ENCODE results near the gene CARD8. TPM values are rescaled to one million over a fixed set of nuclear protein-coding genes. Genes with fewer than 3 reads are reported as not detected.
"Not testable (repeated sequence)": the region's sequence is repeated elsewhere in the genome, so short reads cannot be mapped to it uniquely, and the experiment has no call there.

CARD8 gene
- total RNA-seq, 3 donors from 2014 or later = 22.7 to 41.4 (median 28.8) TPM

DNA sequence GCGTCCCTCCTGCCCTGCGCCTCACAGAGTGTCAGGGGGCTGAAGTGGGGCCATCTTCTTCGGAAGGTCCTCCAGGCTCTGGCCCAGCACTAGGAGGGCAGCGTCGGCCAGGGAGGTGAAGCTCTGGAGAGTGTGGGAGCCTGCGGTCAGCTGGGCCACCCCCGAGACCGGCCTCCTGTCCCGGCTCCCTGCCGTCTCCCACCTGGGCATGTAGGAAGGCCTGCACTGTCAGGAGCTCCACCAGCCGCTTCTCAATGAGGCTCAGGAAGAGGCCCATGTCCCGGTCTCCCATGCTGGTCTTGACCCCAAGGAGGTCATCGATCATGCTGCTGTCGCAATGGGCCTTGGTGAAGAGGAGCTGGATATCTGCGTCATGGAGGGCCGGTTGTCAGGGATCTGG, 42.3 kb upstream of the CARD8 start:
- TF ChIP-seq, protein P1, sequence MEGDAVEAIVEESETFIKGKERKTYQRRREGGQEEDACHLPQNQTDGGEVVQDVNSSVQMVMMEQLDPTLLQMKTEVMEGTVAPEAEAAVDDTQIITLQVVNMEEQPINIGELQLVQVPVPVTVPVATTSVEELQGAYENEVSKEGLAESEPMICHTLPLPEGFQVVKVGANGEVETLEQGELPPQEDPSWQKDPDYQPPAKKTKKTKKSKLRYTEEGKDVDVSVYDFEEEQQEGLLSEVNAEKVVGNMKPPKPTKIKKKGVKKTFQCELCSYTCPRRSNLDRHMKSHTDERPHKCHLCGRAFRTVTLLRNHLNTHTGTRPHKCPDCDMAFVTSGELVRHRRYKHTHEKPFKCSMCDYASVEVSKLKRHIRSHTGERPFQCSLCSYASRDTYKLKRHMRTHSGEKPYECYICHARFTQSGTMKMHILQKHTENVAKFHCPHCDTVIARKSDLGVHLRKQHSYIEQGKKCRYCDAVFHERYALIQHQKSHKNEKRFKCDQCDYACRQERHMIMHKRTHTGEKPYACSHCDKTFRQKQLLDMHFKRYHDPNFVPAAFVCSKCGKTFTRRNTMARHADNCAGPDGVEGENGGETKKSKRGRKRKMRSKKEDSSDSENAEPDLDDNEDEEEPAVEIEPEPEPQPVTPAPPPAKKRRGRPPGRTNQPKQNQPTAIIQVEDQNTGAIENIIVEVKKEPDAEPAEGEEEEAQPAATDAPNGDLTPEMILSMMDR (IDR thresholded peaks at IDR 0.05) = no peak
- Histone ChIP-seq H3K36me3 (ENCODE audit: low read depth) (no peaks in the 10 kb centered on the region), H3K4me1 (ENCODE audit: low read depth) (no peaks in the 10 kb centered on the region), H3K9me3 (no peaks in the 10 kb centered on the region), H3K4me3 (no peak overlapping the region)
- intact Hi-C loops (cut with DNase I, micrococcal nuclease) = no loop called here
- DNase-seq (no peak), ATAC-seq (no peak)

- no peaks in the 10 kb centered on the region for H3K9me3 ChIP-seq
These were observed 41.4 kb upstream of the CARD8 start for GRCh38 chr19:48296963-48297734.

DNA sequence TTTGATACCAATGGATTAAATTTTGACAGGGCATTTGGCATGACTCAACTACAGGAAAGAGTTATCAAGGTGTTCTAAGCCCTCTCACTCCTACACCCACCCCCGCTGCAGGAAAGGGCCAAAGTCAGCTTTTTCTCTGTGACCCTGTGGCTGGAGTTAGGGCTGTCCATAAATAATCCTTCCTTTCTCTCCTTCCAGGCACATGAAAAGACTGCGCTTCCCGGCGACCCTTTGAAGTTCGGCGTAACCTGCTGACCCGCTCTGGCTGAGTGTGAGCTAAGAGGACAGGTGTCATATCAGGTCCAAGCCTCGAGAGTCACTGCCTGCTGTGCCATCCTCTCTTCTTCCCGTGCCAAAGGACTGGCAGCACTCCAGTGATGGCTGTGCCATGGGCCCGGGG, 39.7 kb upstream of the CARD8 start:
- no peak overlapping the region for H3K4me3 ChIP-seq
- H3K9me3 ChIP-seq = no peaks in the 10 kb centered on the region
- TF ChIP-seq, protein P1 (IDR thresholded peaks at IDR 0.05) = no peak
- no peak for ATAC-seq
- H3K36me3 ChIP-seq (ENCODE audit: low read depth) = no peaks in the 10 kb centered on the region
- DNase-seq = no peak
- H3K4me1 ChIP-seq (ENCODE audit: low read depth) = peaks cover 7% of the 10 kb centered on the region
- intact Hi-C loops (cut with DNase I, micrococcal nuclease) = no loop called here

More at GRCh38 chr19:48296963-48297734, 41.4 kb upstream of the CARD8 start:
- DNase-seq (no peak), ATAC-seq (no peak)
- Histone ChIP-seq H3K4me1 (ENCODE audit: low read depth) (no peaks in the 10 kb centered on the region), H3K36me3 (ENCODE audit: low read depth) (no peaks in the 10 kb centered on the region), H3K4me3 (no peak overlapping the region)
- intact Hi-C loops (cut with DNase I, micrococcal nuclease) = no loop called here
- TF ChIP-seq, protein P1 (IDR thresholded peaks at IDR 0.05) = no peak

GRCh38 chr19:48292798-48293197, 37.1 kb upstream of the CARD8 start:
- H3K36me3 ChIP-seq (ENCODE audit: low read depth) = no peaks in the 10 kb centered on the region
- ATAC-seq = no peak
- intact Hi-C loops (cut with DNase I, micrococcal nuclease) = no loop called here
- H3K4me1 ChIP-seq (ENCODE audit: low read depth) = peaks cover 7% of the 10 kb centered on the region
- H3K9me3 ChIP-seq = no peaks in the 10 kb centered on the region
- DNase-seq = no peak
- no peak overlapping the region for H3K4me3 ChIP-seq
- TF ChIP-seq, protein P1 (IDR thresholded peaks at IDR 0.05) = no peak

GRCh38 chr19:48291489-48291815, 35.7 kb upstream of the CARD8 start:
- H3K9me3 ChIP-seq; DNase-seq; intact Hi-C loops (cut with DNase I, micrococcal nuclease); H3K4me1 ChIP-seq (ENCODE audit: low read depth); H3K36me3 ChIP-seq (ENCODE audit: low read depth); ATAC-seq; H3K4me3 ChIP-seq: not testable (repeated sequence)

- DNase-seq = peak; percentile 65 to 81 (median 80)
- Histone ChIP-seq H3K36me3 (ENCODE audit: low read depth) (no peaks in the 10 kb centered on the region), H3K9me3 (no peaks in the 10 kb centered on the region), H3K4me3 (no peak overlapping the region), H3K4me1 (ENCODE audit: low read depth) (peaks cover 7% of the 10 kb centered on the region)
- ATAC-seq = peak; percentile 89
- intact Hi-C loops (cut with DNase I, micrococcal nuclease) = no loop called here
- TF ChIP-seq, protein P1 (IDR thresholded peaks at IDR 0.05) = peak; percentile 94
These were observed 35.2 kb upstream of the CARD8 start for GRCh38 chr19:48290771-48291488.

Data from mucosa of descending colon (tissue), 3 donors.